Stimulated activated CD4-positive, alpha-beta T cell treated with anti-CD3 and anti-CD28 coated beads, Interleukin-12 subunit alpha, Interleukin-12 subunit beta, amount 100 ng/mL, for 48 hours (primary cell): ENCODE results near the gene PON3.

Source experiments
- DNase-seq, 3 donors: peaks; one replicate each; pipeline ENCODE4 v3.0.0-alpha.2; 2020; ENCODE audit warnings: low read depth in 2 of 3, low spot score in 1 of 3

PON3 gene

GRCh38 chr7:95396136-95397032 lies at the start of gene PON3:
Gene PON3, minus strand, starts transcription at chr7:95396375. Its CDS starts 25 bp downstream, at chr7:95396350.
- DNase-seq = peak in 2 of 3 donors; percentile 1 to 5

GRCh38 chr7:95444796-95445195 lies 48.6 kb upstream of the PON3 start:
- no peak for DNase-seq

- DNase-seq = no peak
These were observed 45.1 kb upstream of the PON3 start for GRCh38 chr7:95441042-95441823.

- DNase-seq = no peak
These were observed 44.3 kb upstream of the PON3 start for GRCh38 chr7:95440394-95441038.

GRCh38 chr7:95436407-95436806 lies 40.2 kb upstream of the PON3 start:
- DNase-seq = no peak

- no peak for DNase-seq
These were observed 39.2 kb upstream of the PON3 start for GRCh38 chr7:95435422-95435780.

- peak in 2 of 3 donors; percentile 10 to 24 for DNase-seq
These were observed 38.6 kb upstream of the PON3 start, which contains the start of gene PON2 for GRCh38 chr7:95434557-95435421. Gene PON2, minus strand, starts transcription at chr7:95435028. Its CDS starts 77 bp downstream, at chr7:95434951.

GRCh38 chr7:95433952-95434556 lies 37.9 kb upstream of the PON3 start:
- no peak for DNase-seq

- no peak for DNase-seq
These were observed 37.0 kb upstream of the PON3 start for GRCh38 chr7:95433129-95433528.

GRCh38 chr7:95432606-95433005 lies 36.4 kb upstream of the PON3 start:
- DNase-seq = no peak

GRCh38 chr7:95430864-95431263 lies 34.7 kb upstream of the PON3 start:
- no peak for DNase-seq

- DNase-seq = no peak
These were observed 33.2 kb upstream of the PON3 start for GRCh38 chr7:95429241-95429990.

- no peak for DNase-seq
These were observed 31.8 kb upstream of the PON3 start for GRCh38 chr7:95427914-95428516.

GRCh38 chr7:95427166-95427565 lies 31.0 kb upstream of the PON3 start:
- DNase-seq = no peak

GRCh38 chr7:95425694-95426093 lies 29.5 kb upstream of the PON3 start:
- DNase-seq = no peak

- DNase-seq = no peak
These were observed 28.5 kb upstream of the PON3 start for GRCh38 chr7:95424716-95425115.

- DNase-seq = no peak
These were observed 25.8 kb upstream of the PON3 start for GRCh38 chr7:95421847-95422444.

- DNase-seq = no peak
These were observed 25.0 kb upstream of the PON3 start for GRCh38 chr7:95421000-95421846.
